KG1 (cell line): ENCODE measurements around the gene VPS9D1.

Experiments
- DNase-seq: peaks from one replicate; lab custom pipeline; 2025; lab: John Stamatoyannopoulos, UW

VPS9D1 gene, protein sequence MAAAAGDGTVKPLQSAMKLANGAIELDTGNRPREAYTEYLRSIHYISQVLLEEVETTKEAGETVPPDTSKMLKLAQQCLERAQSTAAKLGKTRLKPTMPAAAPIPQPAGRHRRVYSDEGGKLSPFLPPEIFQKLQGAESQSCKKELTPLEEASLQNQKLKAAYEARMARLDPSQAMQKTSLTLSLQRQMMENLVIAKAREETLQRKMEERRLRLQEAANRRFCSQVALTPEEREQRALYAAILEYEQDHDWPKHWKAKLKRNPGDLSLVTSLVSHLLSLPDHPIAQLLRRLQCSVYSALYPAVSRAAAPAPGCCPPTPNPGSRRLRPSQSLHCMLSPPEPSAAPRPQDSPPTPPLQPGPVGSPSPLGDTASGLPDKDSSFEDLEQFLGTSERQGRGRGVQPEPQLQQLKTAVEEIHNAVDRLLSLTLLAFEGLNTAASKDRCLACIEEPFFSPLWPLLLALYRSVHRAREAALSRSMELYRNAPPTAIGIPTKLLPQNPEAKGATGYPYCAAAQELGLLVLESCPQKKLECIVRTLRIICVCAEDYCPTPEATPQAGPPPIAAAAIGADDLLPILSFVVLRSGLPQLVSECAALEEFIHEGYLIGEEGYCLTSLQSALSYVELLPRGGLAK

DNA sequence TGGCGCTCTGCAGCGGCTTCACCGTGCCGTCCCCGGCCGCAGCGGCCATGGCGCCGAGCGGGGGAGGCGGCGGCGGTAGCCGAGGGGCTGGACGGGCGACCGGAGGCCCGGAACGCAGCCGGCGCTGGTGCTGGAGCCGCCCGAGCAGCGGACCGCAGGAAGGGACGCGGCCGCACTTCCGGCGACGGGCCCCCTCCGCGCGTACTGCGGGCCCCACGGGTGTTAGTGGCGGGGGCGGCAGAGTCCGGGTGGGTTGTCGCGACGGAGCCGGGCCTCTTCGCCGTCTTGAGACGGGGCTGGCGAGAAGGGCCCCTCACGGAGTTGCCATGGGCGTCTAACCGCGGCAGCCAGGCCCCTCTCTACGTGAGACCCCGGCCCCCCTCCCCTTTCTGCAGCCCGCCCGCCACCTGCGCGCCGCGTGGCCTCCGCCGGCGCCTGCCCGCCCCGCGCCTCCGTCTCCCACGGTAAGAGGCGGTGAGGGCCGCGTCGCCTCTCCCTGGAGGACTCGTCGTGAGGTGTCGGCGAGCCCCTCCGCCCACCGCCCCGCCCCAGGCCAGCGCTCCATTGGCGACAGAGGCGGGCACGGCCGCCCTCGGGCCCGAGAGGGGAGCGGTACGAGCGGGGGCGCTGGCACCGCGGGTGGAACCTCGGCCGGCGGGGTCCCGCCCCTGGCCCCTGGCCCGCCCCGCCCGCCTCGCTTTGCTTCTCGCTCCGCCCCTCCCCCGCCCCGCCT, at the start of gene VPS9D1, which contains the start of gene ZNF276:
TSS of gene VPS9D1 (minus strand) at position 86 of the 733 bp plus-strand sequence. CDS start at position 49, 37 bp downstream.
TSS of gene ZNF276 (plus strand) at position 725 of the 733 bp plus-strand sequence. CDS start 104 bp downstream, outside the sequence.
- DNase-seq: peak; percentile 40

DNA sequence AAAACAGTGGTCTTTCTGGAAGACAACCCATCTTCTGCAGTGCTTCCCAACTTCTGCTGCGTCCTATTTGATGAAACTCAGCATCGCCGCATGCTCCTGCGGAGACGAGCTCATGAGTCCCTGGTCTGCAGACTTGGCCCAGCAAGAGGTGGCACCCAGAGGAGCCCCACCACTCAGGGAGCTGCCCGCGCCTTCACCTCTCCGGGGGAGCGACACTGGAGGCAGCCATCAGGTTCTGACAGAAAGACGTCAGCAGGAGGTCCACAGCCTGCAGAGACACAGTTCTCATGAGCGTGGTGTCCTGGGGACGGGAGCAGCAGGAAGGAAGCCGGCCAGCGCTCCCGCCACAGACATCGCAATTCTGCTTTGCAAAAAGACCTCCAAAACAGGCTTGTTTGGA, 49.7 kb upstream of the VPS9D1 start:
- DNase-seq: no peak

DNA sequence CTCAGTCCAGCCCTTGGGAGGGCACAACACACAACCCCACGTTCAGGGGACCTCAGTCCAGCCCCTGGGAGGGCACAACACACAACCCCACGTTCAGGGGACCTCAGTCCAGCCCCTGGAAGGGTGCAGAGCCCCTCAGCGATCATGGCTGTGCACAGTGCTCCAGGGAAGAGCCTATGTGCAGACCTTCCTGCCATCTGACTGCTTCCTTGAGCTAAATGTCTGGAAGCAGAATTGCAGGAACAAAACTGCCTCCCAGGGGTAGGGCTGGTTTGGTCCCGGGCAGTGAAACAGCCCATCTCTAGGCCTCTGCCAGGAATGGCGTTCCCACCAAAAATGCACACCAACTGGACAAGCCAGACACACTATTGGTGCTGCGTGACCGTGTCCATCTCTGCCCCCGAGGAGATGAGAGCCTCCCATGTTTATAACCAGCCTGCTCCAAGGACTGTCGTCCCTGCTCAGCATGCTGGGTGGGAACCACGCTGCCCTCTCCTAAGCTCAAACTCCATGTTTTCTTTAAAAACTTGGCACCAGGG, 44.7 kb upstream of the VPS9D1 start:
- DNase-seq: no peak

DNA sequence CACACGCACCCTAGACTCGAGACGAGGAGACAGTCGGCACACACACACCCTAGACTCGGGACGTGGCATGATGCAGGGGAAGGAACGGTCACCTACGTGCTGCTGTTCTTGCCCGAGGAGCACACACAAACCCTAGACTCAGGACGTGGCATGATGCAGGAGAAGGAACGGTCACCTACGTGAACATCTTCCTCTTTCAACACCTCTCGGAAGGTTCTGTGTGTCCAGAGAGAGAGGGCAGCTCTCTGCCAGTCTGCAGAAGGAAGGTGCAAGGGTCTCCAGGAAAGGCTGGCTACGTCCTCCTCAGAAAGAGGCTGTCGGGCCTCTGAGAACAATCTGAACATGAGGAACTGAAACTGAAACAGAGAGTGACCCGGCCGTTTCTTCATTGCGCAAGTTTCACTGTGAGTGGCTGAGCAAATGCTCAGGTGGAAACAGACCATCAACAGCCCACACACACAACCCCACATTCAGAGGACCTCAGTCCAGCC, 44.1 kb upstream of the VPS9D1 start:
- no peak for DNase-seq

DNA sequence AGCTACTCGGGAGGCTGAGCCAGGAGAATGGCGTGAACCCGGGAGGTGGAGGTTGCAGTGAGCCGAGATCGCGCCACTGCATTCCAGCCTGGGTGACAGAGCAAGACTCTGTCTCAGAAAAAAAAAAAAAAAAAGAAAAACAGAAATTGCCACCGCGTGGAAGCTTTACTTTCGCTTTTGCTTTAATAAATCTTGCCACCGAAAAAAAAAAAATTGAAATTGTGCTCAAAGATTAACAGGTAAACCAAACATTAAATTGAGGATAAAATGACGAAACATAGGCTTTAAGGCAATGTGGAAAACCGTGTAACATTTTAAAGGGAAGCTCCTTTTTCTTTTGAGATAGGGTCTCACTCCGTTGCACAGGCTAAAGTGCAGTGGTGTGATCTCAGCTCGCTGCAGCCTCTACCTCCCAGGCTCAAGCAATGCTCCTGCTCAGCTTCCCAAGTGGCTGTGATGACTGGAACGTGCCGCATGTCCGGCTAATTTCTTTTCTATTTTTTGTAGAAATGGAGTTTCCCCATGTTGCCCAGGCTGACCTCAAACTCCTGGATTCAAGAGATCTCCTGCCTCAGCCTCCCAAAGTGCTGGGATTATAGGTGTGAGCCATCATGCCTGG, 40.7 kb upstream of the VPS9D1 start:
- DNase-seq: no peak

DNA sequence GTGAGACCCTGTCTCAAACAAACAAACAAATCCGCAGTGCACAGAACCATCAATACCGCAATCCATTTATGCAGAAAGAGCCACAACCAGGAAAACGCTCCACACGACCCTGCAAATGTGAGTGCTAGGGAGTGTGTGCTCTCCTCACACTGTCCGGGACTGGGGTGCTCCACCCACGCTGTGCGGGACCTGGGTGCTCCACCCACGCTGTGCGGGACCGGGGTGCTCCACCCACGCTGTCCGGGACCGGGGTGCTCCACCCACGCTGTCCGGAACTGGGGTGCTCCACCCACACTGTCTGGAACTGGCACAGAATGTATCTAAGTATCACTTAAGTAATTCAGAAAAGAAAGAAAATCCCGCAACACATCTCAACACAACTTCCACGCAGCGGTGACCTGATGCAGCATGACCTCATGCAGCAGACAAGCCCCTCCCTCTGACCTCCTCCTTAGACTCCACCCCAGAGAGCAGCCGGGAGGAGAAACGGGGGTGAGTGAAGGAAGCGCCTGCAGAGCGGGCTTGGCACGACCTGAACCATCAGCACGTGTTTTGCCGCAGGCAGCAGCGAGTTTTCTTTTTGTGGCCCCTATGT, 39.1 kb upstream of the VPS9D1 start:
- no peak for DNase-seq

DNA sequence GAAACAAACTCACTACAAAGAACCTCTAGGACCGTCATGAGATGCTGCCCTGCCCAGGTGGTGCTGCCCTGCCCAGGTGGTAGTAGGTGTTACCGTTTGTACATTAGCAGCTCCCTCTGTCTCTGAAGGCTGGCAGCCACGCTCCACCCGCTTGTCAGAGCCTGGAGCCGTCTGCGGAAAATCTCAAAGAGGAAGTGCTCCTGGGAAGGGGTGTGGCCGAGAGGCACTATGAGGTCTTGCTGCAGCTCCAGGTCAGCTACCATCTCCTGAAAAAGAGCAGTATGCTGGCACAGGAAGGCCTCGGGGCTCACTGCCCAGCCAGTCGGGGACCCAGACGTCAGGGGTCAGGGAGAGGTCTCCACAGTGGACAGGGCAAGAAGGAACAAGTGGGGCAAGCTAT, 28.9 kb upstream of the VPS9D1 start:
- DNase-seq: no peak

DNA sequence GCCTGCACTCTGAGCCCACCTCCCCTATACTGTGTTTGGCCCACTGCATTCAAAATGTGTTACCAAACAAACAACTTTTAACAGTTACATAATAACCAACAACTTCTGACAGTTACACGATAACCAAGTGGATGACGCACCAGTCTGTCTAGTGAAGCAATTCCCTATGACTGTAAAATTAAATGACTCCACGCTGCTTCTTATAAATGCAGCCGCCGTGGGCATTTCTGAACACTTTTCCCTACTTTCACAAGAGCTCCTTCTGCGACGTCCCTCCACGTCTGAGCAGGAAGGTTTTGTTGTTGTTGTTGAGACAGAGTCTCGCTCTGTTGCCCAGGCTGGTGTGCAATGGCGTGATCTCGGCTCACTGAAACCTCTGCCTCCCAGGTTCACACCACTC, 28.2 kb upstream of the VPS9D1 start:
- no peak for DNase-seq

DNA sequence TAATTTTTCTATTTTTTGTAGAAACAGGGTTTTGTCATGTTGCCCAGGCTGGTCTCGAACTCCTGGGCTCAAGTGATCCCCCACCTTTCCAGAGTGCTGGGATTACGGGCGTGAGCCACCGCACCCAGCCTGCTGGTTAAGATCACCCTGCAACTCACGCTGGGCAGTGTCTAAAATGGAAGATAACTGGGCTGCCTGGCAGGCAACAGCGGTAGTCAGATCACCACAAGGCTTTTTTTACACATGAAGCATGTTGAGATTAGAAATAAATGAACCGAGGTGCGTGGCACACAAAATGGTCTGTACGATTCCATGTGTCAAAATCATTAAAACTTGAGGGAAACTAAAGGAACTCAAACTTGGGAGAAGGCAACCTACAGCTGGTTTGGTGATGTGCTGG, 27.4 kb upstream of the VPS9D1 start:
- no peak for DNase-seq

DNA sequence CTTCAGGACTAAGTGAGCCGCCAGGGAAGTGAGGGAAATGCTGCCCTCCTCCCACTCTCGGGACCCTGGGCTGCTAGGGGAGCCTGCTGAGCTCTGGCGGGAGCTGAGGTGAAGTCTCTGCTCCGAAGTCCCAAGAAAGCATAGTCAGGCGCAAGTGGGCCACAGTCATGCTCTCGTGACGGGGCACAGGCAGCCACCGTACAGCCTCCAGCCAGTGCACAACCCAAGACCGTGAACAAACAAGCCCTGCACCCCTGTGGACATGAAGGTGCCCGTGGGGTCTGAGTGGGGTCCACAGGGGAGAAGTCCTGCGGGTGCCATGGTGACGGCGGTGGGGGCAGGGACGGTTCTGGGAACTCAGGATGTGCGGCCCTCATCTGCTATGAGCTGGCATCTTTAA, 25.3 kb upstream of the VPS9D1 start:
- no peak for DNase-seq

DNA sequence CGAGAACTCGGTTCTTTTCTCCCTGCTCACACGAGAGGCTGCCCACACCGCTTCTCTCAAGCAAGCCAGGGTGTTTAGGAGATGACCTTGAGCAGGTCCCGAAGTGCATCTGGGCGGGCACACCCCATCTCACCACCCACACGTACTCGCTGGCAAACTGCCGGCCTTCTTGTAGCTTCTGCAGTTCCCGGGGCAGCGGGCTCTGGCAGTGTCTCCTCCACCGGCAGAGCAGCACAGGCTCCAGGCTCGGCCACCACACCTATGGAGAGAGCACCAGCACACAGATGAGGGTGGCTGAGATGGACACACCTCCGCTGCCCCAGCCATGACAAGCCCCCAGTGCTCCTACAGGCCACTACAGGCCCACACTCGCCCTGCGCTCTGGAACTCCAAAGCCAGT, 24.1 kb upstream of the VPS9D1 start:
- DNase-seq: no peak

DNA sequence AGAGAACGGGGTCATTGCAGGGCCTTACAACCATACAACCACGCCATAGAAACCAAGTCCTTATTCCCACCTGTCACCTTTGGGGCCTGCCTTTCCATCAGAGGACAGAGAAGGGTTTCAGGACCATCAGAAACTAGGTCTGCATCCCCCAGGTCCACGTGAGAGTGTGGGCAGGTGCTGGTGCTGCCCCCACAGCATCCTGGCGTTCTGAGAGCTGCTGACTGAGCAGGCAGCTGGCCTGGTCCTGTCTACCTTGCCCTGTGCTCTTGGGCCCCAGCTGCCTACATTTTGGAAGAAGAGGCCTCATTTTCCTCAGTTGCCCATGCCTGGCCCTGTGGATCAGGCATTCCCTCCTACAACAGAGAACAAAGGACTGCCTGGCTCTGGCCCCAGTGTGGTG, 22.2 kb upstream of the VPS9D1 start:
- no peak for DNase-seq

DNA sequence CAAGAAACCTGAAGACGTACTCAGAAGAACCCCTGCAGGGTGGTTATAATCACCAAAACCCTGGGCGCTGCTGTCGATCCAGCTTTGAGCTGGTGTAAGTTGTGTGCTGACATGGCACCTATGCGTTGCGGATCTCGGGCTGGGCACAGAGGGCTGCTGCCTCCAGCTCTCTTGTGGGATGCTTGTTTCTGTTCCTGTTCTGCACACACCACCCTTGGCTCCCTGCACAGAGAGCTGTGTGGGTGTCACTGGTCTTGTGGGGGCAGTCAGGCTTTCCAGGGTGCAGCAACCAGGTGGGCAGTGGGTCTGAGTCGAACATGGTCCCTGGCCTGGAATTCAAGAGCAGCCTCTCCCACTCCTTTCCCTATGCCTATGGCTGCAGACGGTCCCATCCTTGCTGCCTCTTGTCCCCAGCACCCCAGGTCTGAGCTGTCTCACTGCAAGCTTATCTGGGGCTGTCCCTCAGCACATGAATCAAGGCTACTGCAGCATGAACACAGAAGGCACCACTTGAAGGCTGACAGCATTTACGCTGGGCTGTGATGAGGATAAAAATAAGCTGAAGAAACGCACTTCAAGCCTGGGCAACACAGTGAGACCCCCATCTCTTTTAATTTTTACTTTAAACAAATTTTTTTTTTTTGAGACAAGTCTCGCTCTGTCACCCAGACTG, 20.8 kb upstream of the VPS9D1 start:
- no peak for DNase-seq

DNA sequence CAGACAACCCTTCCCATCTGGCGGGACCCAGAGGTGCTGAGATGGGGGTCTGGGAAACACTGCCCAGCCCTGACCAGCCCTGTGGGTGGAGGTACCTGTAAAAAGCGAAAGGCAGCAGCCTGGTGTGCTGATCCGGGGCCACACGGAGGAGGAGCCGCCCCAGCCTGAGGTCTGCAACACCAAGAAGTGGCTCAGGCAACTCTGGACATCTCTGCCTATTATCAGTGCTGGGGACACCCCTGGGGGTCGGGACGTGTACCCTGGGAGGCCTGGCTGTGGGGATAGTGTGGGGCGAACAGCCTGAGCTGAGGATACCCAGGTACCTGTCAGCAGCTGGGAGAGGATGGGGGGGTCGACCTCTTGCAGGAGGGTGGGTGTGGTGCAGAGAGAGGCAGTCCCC, 18.7 kb upstream of the VPS9D1 start:
- no peak for DNase-seq

DNA sequence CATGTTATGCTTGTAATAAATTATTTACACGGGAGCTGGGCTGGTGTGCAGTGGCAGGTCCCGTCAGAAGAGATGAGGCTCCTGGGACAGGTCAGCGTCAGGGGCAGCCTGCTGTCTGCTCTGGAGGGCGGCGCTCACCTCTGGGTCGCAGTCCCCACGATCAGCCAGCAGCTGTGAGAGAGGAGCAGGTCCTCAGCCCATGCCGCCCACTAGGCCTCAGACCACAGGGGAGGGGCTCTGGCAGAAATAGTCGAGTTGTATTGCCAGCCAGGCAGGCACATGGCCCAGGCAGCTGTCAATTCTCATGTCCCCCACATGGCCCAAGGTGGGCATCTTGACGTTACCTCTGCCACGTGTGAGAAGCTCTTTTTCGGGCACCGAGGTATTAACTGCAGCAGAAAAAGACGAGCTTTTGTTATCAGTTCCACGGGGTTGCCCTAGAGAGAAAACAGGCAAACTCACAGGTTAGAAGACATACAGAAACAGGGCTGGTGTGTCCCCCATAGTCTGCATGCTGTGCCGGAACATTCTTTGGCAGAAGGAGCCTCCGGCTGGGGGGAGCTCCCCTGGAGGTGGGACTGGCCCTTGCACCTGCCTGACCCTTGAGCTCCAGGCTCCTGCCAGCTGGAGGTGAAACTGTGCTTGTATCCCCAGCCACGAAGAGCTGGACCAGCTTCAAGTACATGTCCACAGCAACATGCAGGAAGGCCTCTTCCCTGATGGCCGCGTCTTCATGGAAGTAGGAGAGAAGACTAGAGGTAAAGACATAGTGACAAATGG, 18.0 kb upstream of the VPS9D1 start:
- no peak for DNase-seq

DNA sequence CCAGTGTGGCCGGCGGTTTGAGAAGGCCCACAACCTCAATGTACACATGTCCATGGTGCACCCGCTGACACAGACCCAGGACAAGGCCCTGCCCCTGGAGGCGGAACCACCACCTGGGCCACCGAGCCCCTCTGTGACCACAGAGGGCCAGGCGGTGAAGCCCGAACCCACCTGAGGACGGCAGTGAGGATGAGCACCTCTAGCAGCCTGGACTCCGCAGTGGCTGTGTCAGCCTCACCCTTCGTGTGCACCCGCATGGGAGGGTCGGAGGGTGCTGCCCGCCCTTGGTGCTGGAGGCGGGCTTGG, 17.3 kb upstream of the VPS9D1 start:
- DNase-seq: no peak

DNA sequence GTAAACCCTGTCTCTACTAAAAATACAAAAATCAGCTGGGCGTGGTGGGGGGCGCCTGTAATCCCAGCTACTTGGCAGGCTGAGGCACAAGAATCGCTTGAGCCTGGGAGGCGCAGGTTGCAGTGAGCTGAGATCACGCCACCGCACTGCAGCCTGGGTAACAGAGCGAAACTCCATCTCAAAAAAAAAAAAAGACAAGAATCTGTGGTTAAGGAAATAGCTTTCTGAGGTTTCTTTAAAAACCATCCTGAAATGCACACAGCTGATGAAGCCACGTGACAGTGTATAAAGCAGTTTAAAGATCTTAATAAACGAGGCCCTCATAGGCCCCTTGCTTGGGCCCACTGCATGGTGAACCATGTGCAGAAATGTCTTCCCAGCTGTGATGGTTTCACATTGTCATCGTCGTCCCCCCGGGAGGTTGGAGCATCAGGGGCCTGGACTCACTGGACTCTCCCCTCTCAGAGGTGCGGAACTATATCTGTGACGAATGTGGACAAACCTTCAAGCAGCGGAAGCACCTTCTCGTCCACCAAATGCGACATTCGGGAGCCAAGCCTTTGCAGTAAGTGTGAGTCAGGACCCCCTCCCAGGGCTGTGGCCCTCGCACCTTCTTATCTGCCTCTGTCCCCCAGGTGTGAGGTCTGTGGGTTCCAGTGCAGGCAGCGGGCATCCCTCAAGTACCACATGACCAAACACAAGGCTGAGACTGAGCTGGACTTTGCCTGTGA, 16.8 kb upstream of the VPS9D1 start:
- no peak for DNase-seq

DNA sequence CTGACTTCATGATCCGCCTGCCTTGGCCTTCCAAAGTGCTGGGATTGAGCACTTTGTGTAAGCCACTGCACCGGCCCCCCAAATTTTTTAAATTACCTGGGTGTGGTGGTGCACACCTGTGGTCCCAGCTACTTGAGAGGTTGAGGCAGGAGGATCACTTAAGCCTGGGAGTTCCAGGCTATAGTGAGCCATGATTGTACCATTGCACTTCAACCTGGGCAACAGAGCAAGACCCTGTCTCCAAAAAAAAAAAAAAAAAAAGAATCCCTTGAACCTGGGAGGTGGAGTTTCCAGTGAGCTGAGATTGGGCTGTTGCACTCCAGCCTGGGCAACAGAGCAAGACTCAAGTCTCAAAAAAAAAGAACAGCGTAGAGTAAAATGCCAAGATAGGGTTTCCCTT, 15.9 kb upstream of the VPS9D1 start:
- DNase-seq: no peak

DNA sequence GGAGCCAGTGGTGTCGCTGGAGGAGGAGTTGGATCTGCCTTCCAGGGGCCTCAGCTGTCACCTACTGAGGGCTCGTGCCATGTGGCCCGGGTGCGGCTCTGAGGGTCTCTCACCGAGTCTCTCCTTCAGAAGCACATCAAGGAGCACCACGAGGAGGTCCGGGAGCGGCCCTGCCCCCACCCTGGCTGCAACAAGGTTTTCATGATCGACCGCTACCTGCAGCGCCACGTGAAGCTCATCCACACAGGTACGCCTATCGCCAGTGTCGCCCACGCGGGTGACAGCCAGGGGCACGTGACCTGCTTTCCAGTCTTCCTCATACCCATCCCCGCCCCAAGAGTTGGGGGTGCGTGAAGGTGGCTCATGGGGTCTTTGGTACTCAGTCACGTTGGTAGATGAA, 13.1 kb upstream of the VPS9D1 start:
- DNase-seq: no peak

DNA sequence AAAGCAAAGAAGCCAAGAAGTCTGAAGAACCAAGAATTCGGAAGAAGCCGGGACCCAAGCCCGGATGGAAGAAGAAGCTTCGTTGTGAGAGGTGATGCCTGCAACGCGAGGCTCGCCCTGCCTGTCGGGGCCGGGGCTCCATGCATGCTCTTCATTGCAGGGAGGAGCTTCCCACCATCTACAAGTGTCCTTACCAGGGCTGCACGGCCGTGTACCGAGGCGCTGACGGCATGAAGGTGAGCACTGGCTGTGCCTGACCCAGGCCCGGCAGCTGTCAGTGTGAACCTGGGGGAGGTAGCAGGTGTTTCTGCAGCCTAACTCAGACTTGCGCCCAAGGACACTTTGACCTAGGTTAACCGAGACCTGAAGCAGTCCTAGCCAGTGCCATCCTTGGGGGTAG, 12.6 kb upstream of the VPS9D1 start:
- no peak for DNase-seq
